ENCODE measurements around the gene PHF10. TPM values are rescaled to one million over a fixed set of nuclear protein-coding genes. Genes with fewer than 3 reads are reported as not detected.

PHF10 gene
- total and polyA plus RNA-seq, 3 experiments from 2014 or later = 17.6 to 71.5 (median 69.6) TPM

- H3K4me1 Mint-ChIP-seq = peaks cover 0 to 12% (median 8%) of the 10 kb centered on the region in 3 donors
Observed at GRCh38 chr6:169671563-169671962, 52.7 kb downstream of the PHF10 start.

GRCh38 chr6:169669889-169670288 lies 54.4 kb downstream of the PHF10 start:
- H3K36me3 ChIP-seq (ENCODE audit: insufficient read depth, low read length) = peaks cover 7% of the 10 kb centered on the region
- H3K27ac Mint-ChIP-seq = no peak overlapping the region
- no peaks in the 10 kb centered on the region for H3K27me3 ChIP-seq (ENCODE audit: insufficient read depth, low read length, poor library complexity, severe bottlenecking)
- no peak overlapping the region for H3K4me3 ChIP-seq (ENCODE audit: low read length)
- no peak overlapping the region for H3K4me3 Mint-ChIP-seq
- CTCF ChIA-PET = no interaction called here
- H3K36me3 Mint-ChIP-seq = peaks cover 5 to 65% (median 30%) of the 10 kb centered on the region in 3 donors
- H3K4me1 Mint-ChIP-seq = peaks cover 0 to 12% (median 8%) of the 10 kb centered on the region in 3 donors
- no peak for DNase-seq
- no peaks in the 10 kb centered on the region for H3K9me3 Mint-ChIP-seq
- POLR2A ChIA-PET = no interaction called here
- no peaks in the 10 kb centered on the region for H3K27me3 Mint-ChIP-seq
- no peaks in the 10 kb centered on the region for H3K9me3 ChIP-seq (ENCODE audit: low read length)
- no peaks in the 10 kb centered on the region for H3K4me1 ChIP-seq (ENCODE audit: insufficient read depth, low read length)
- H3K27ac ChIP-seq (ENCODE audit: low read depth, low read length) = no peak overlapping the region

More at GRCh38 chr6:169671563-169671962, 52.7 kb downstream of the PHF10 start:
- H3K27me3 ChIP-seq (ENCODE audit: insufficient read depth, low read length, poor library complexity, severe bottlenecking) = no peaks in the 10 kb centered on the region
- H3K4me3 ChIP-seq (ENCODE audit: low read length) = no peak overlapping the region
- POLR2A ChIA-PET = no interaction called here
- no peaks in the 10 kb centered on the region for H3K9me3 ChIP-seq (ENCODE audit: low read length)
- Mint-ChIP-seq H3K4me3 (no peak overlapping the region), H3K27me3 (no peaks in the 10 kb centered on the region), H3K36me3 (peaks cover 5 to 52% (median 28%) of the 10 kb centered on the region in 3 donors), H3K27ac (peak overlapping the region in 2 of 8 donors; percentile 20 to 42), H3K9me3 (no peaks in the 10 kb centered on the region)
- peaks cover 7% of the 10 kb centered on the region for H3K36me3 ChIP-seq (ENCODE audit: insufficient read depth, low read length)
- no peaks in the 10 kb centered on the region for H3K4me1 ChIP-seq (ENCODE audit: insufficient read depth, low read length)
- CTCF ChIA-PET = no interaction called here
- H3K27ac ChIP-seq (ENCODE audit: low read depth, low read length) = no peak overlapping the region
- no peak for DNase-seq

- H3K27ac Mint-ChIP-seq = peak overlapping the region in 1 of 8 donors; percentile 30
- no peak overlapping the region for H3K4me3 Mint-ChIP-seq
- Histone ChIP-seq H3K4me1 (ENCODE audit: insufficient read depth, low read length) (no peaks in the 10 kb centered on the region), H3K9me3 (ENCODE audit: low read length) (no peaks in the 10 kb centered on the region), H3K4me3 (ENCODE audit: low read length) (no peak overlapping the region), H3K27me3 (ENCODE audit: insufficient read depth, low read length, poor library complexity, severe bottlenecking) (no peaks in the 10 kb centered on the region), H3K36me3 (ENCODE audit: insufficient read depth, low read length) (peaks cover 9% of the 10 kb centered on the region), H3K27ac (ENCODE audit: low read depth, low read length) (no peak overlapping the region)
- peaks cover 0 to 65% (median 29%) of the 10 kb centered on the region in 3 donors for H3K36me3 Mint-ChIP-seq
- POLR2A ChIA-PET = no interaction called here
- peaks cover 0 to 12% (median 8%) of the 10 kb centered on the region in 3 donors for H3K4me1 Mint-ChIP-seq
- H3K27me3 Mint-ChIP-seq = no peaks in the 10 kb centered on the region
- H3K9me3 Mint-ChIP-seq = no peaks in the 10 kb centered on the region
- CTCF ChIA-PET = no interaction called here
- DNase-seq = no peak
Observed at GRCh38 chr6:169669147-169669546, 55.2 kb downstream of the PHF10 start.

GRCh38 chr6:169668203-169668847 lies 56.0 kb downstream of the PHF10 start:
- CTCF ChIA-PET = no interaction called here
- no peaks in the 10 kb centered on the region for H3K9me3 ChIP-seq (ENCODE audit: low read length)
- Mint-ChIP-seq H3K4me1 (peaks cover 0 to 12% (median 8%) of the 10 kb centered on the region in 3 donors), H3K27ac (peak overlapping the region in 1 of 8 donors; percentile 43), H3K27me3 (no peaks in the 10 kb centered on the region), H3K4me3 (no peak overlapping the region), H3K36me3 (peaks cover 0 to 72% (median 36%) of the 10 kb centered on the region in 3 donors), H3K9me3 (no peaks in the 10 kb centered on the region)
- no peak overlapping the region for H3K27ac ChIP-seq (ENCODE audit: low read depth, low read length)
- no peaks in the 10 kb centered on the region for H3K4me1 ChIP-seq (ENCODE audit: insufficient read depth, low read length)
- no peak overlapping the region for H3K4me3 ChIP-seq (ENCODE audit: low read length)
- POLR2A ChIA-PET = no interaction called here
- H3K27me3 ChIP-seq (ENCODE audit: insufficient read depth, low read length, poor library complexity, severe bottlenecking) = no peaks in the 10 kb centered on the region
- DNase-seq = no peak
- H3K36me3 ChIP-seq (ENCODE audit: insufficient read depth, low read length) = peaks cover 13% of the 10 kb centered on the region

- DNase-seq = no peak
- Mint-ChIP-seq H3K4me3 (no peak overlapping the region), H3K36me3 (peaks cover 0 to 74% (median 39%) of the 10 kb centered on the region in 3 donors), H3K4me1 (peaks cover 0 to 12% (median 8%) of the 10 kb centered on the region in 3 donors), H3K27me3 (no peaks in the 10 kb centered on the region), H3K9me3 (no peaks in the 10 kb centered on the region), H3K27ac (no peak overlapping the region)
- H3K27me3 ChIP-seq (ENCODE audit: insufficient read depth, low read length, poor library complexity, severe bottlenecking) = no peaks in the 10 kb centered on the region
- no peak overlapping the region for H3K27ac ChIP-seq (ENCODE audit: low read depth, low read length)
- H3K4me3 ChIP-seq (ENCODE audit: low read length) = no peak overlapping the region
- no peaks in the 10 kb centered on the region for H3K9me3 ChIP-seq (ENCODE audit: low read length)
- ChIA-PET POLR2A (no interaction called here), CTCF (no interaction called here)
- peaks cover 13% of the 10 kb centered on the region for H3K36me3 ChIP-seq (ENCODE audit: insufficient read depth, low read length)
- no peaks in the 10 kb centered on the region for H3K4me1 ChIP-seq (ENCODE audit: insufficient read depth, low read length)
Observed at GRCh38 chr6:169667716-169668115, 56.6 kb downstream of the PHF10 start.

GRCh38 chr6:169666441-169666840 lies 57.9 kb downstream of the PHF10 start:
- H3K9me3 Mint-ChIP-seq = no peaks in the 10 kb centered on the region
- H3K36me3 Mint-ChIP-seq = peaks cover 0 to 73% (median 38%) of the 10 kb centered on the region in 3 donors
- H3K36me3 ChIP-seq (ENCODE audit: insufficient read depth, low read length) = peaks cover 16% of the 10 kb centered on the region
- H3K27ac Mint-ChIP-seq = no peak overlapping the region
- H3K27me3 ChIP-seq (ENCODE audit: insufficient read depth, low read length, poor library complexity, severe bottlenecking) = no peaks in the 10 kb centered on the region
- peaks cover 0 to 12% (median 8%) of the 10 kb centered on the region in 3 donors for H3K4me1 Mint-ChIP-seq
- DNase-seq = no peak
- H3K27ac ChIP-seq (ENCODE audit: low read depth, low read length) = no peak overlapping the region
- H3K4me3 ChIP-seq (ENCODE audit: low read length) = no peak overlapping the region
- no peak overlapping the region for H3K4me3 Mint-ChIP-seq
- no peaks in the 10 kb centered on the region for H3K4me1 ChIP-seq (ENCODE audit: insufficient read depth, low read length)
- POLR2A ChIA-PET = no interaction called here
- H3K27me3 Mint-ChIP-seq = no peaks in the 10 kb centered on the region
- no peaks in the 10 kb centered on the region for H3K9me3 ChIP-seq (ENCODE audit: low read length)
- CTCF ChIA-PET = no interaction called here

GRCh38 chr6:169665289-169665688 lies 59.0 kb downstream of the PHF10 start:
- Histone ChIP-seq H3K27me3 (ENCODE audit: insufficient read depth, low read length, poor library complexity, severe bottlenecking) (no peaks in the 10 kb centered on the region), H3K4me1 (ENCODE audit: insufficient read depth, low read length) (no peaks in the 10 kb centered on the region), H3K36me3 (ENCODE audit: insufficient read depth, low read length) (peaks cover 12% of the 10 kb centered on the region), H3K9me3 (ENCODE audit: low read length) (no peaks in the 10 kb centered on the region), H3K27ac (ENCODE audit: low read depth, low read length) (no peak overlapping the region), H3K4me3 (ENCODE audit: low read length) (no peak overlapping the region)
- peaks cover 0 to 69% (median 35%) of the 10 kb centered on the region in 3 donors for H3K36me3 Mint-ChIP-seq
- ChIA-PET POLR2A (no interaction called here), CTCF (interaction anchor here (0.7 kb wide), 1 partner anchor 9 kb away, joined by 3 read pairs; no protein-coding TSS in a partner anchor)
- DNase-seq = no peak
- H3K27ac Mint-ChIP-seq = no peak overlapping the region
- H3K4me1 Mint-ChIP-seq = peaks cover 0 to 9% (median 8%) of the 10 kb centered on the region in 3 donors
- no peaks in the 10 kb centered on the region for H3K27me3 Mint-ChIP-seq
- H3K4me3 Mint-ChIP-seq = no peak overlapping the region
- no peaks in the 10 kb centered on the region for H3K9me3 Mint-ChIP-seq

GRCh38 chr6:169664227-169664626 lies 60.1 kb downstream of the PHF10 start:
- Histone ChIP-seq H3K27me3 (ENCODE audit: insufficient read depth, low read length, poor library complexity, severe bottlenecking) (no peaks in the 10 kb centered on the region), H3K36me3 (ENCODE audit: insufficient read depth, low read length) (peaks cover 12% of the 10 kb centered on the region), H3K9me3 (ENCODE audit: low read length) (no peaks in the 10 kb centered on the region), H3K4me1 (ENCODE audit: insufficient read depth, low read length) (no peaks in the 10 kb centered on the region), H3K27ac (ENCODE audit: low read depth, low read length) (no peak overlapping the region), H3K4me3 (ENCODE audit: low read length) (no peak overlapping the region)
- H3K4me3 Mint-ChIP-seq = no peak overlapping the region
- ChIA-PET CTCF (no interaction called here), POLR2A (no interaction called here)
- H3K27ac Mint-ChIP-seq = no peak overlapping the region
- H3K36me3 Mint-ChIP-seq = peaks cover 1 to 70% (median 33%) of the 10 kb centered on the region in 3 donors
- H3K27me3 Mint-ChIP-seq = no peaks in the 10 kb centered on the region
- H3K4me1 Mint-ChIP-seq = peaks cover 0 to under 1% (median 0%) of the 10 kb centered on the region in 3 donors
- DNase-seq = no peak
- H3K9me3 Mint-ChIP-seq = no peaks in the 10 kb centered on the region
